ENCODE results near the gene USP21.

DNA sequence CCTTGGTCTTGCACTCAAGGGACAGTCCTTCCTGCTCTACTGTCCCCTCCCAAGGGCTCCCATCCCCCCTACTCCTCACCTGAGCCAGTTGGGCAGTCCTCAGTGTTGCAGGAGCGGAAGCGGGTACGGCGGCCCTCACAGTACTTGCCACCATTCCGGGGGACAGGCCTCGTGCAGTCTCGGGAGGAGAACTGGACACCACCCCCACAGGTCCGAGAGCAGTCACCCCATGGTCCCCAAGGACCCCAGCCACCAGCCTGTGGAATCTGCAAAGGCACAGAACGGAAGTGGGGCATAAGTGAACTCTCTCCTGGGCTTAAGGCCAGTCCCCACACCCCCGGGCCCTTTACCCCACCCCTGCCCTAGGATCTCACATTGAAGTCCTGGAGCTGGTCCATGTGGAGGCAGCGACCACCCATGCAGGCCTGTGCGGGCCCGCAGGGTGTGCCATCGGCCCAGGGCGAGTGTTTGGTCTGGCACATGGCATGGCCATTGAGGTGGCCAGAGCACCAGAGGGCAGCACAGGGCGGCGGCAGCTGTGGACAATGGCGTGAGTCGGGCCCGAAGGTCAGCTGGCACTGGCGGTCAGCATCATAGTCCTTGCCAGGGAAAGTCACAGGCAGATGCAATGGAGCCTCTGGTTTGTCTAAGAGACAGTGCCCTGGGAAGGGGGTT, 34.4 kb downstream of the USP21 start:
- TF ChIP-seq EZH2 (IDR thresholded peaks at IDR 0.05; ENCODE audit: insufficient read depth, poor library complexity, severe bottlenecking) (no peak), EZH2phosphoT487 (IDR thresholded peaks at IDR 0.05; ENCODE audit: insufficient read depth, low read depth) (no peak)
